Caco-2 (cell line): Measurements from ENCODE around the gene FAM135A. TPM values are rescaled to one million over a fixed set of nuclear protein-coding genes. Genes with fewer than 3 reads are reported as not detected.

Experiments
- BruUV-seq: library from RNA; stranded (reverse); fragments of 400-500 nt; replicated peaks from 2 replicates; lab custom pipeline; 2021; lab: Mats Ljungman, UMichigan
- CTCF ChIA-PET: fragments of 300-600 bp; sonication (Branson Sonifier 250); formaldehyde crosslinking; loops from one replicate; lab custom pipeline; 2022; ENCODE audit warnings: antibody characterized with exemption; lab: Charles Lee
- POLR2A ChIA-PET: fragments of 300-600 bp; sonication (Branson Sonifier 250); formaldehyde crosslinking; loops from one replicate; lab custom pipeline; 2022; ENCODE audit warnings: antibody characterized with exemption; lab: Charles Lee
- DNase-seq, 2 experiments: peaks; one replicate each; pipeline versions ENCODE4 v3.0.0 to v3.0.0-alpha.2; 2020 to 2022
- H3K27me3 ChIP-seq: replicated peaks from 2 replicates; pipeline ENCODE4 v1.6.0; 2011; ENCODE audit warnings: low read length; ENCODE audit not compliant: control insufficient read depth, insufficient read depth
- H3K36me3 ChIP-seq: 2 replicates; pipeline ENCODE4 v1.5.1; 2011; ENCODE audit warnings: low read length; ENCODE audit not compliant: control insufficient read depth, insufficient read depth
- H3K4me1 ChIP-seq: fragments of 250-450 bp; sonication (Bioruptor Pico); 2 replicates; pipeline ENCODE4 v1.5.1; 2020; ENCODE audit warnings: mild to moderate bottlenecking
- H3K4me3 ChIP-seq: 2 replicates; pipeline ENCODE4 v1.5.1; 2011; ENCODE audit warnings: low read depth, mild to moderate bottlenecking, control low read depth, low read length
- H3K9me3 ChIP-seq: fragments of 250-450 bp; sonication (Bioruptor Pico); 2 replicates; pipeline ENCODE4 v1.5.1; 2020; ENCODE audit warnings: mild to moderate bottlenecking, moderate library complexity
- H3K27ac Mint-ChIP-seq: one replicate; pipeline ENCODE4 v1.8.0; 2022; ENCODE audit warnings: mixed read lengths; ENCODE audit not compliant: unreplicated experiment
- H3K27me3 Mint-ChIP-seq: one replicate; pipeline ENCODE4 v1.8.0; 2022; ENCODE audit warnings: mixed read lengths; ENCODE audit not compliant: insufficient read depth, unreplicated experiment
- H3K36me3 Mint-ChIP-seq: one replicate; pipeline ENCODE4 v1.8.0; 2022; ENCODE audit warnings: mild to moderate bottlenecking, mixed read lengths; ENCODE audit not compliant: insufficient read depth, unreplicated experiment
- H3K4me1 Mint-ChIP-seq: one replicate; pipeline ENCODE4 v1.8.0; 2022; ENCODE audit warnings: low read depth, mixed read lengths; ENCODE audit not compliant: unreplicated experiment
- H3K4me3 Mint-ChIP-seq: one replicate; pipeline ENCODE4 v1.8.0; 2022; ENCODE audit warnings: mild to moderate bottlenecking, moderate library complexity, mixed read lengths; ENCODE audit not compliant: unreplicated experiment
- H3K9me3 Mint-ChIP-seq: one replicate; pipeline ENCODE4 v1.8.0; 2022; ENCODE audit warnings: mixed read lengths; ENCODE audit not compliant: unreplicated experiment
- CTCF ChIP-seq, 2 experiments: fragments of 200-600 bp in 1 of 2; IDR thresholded peaks; 1 replicate in 1 of 2; 2 replicates in 1 of 2; pipeline versions ENCODE4 v1.5.1 to v1.8.0; 2011 to 2022; ENCODE audit warnings: antibody characterized with exemption in 1 of 2, control low read depth in 1 of 2, inconsistent platforms in 1 of 2, low read depth in 1 of 2, low read length in 1 of 2, mild to moderate bottlenecking in 1 of 2, moderate library complexity in 1 of 2; ENCODE audit not compliant: insufficient read depth in 1 of 2, severe bottlenecking in 1 of 2, unreplicated experiment in 1 of 2
- intact Hi-C: fragments of 100-400 bp; cut with micrococcal nuclease; formaldehyde crosslinking; loops from one replicate; pipeline ENCODE4 v1.10.0; 2022; ENCODE audit not compliant: unreplicated experiment
- total RNA-seq: library from RNA; stranded (reverse); gene quantifications from 2 replicates; pipeline ENCODE4 v1.2.3, GENCODE V29; 2022

FAM135A gene
- total RNA-seq, 1 experiment from 2014 or later: 18.7 TPM

DNA sequence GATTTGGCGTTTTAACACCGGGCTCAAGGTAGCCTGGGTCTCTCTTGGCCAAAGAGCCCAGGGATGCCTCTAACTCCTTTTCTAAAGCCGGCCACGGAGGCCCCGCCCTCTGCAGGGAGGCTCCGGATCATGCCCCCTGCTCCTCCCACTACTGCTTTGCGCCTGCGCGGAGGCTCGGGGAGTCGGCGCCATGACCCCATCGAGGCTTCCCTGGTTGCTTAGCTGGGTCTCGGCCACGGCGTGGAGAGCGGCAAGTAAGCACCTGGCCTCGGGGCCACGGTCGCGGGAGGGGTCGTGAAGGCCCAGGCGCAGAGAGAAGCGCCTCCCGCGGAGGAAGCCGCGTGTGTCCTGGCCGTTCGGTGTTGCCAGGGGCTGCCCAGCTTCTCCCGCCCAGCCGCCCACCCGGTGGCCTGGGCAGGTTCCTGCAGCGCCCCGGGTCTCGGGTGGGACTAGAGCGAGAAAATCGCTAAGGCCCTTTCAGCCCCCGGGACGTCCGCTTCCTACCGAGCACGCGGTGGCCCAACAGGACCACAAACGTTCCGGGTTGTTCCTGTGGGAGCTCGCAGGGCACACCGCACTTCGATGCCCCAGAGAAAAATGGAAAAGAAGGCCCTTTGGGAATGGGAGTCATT lies 153.6 kb downstream of the FAM135A start, which contains the start of gene SDHAF4:
Gene SDHAF4 (plus strand): TSS at position 180 of the 632 bp plus-strand sequence. CDS start 11 bp downstream, at position 191.
- no peaks in the 10 kb centered on the region for H3K4me1 Mint-ChIP-seq
- CTCF ChIA-PET: interaction anchor here (0.9 to 1.1 kb wide), 4 partner anchors 19 to 389 kb away, joined by 3 to 5 read pairs (median 4); no protein-coding TSS in a partner anchor
- peaks cover 14% of the 10 kb centered on the region for H3K36me3 Mint-ChIP-seq

GRCh38 chr6:70574643-70575042 lies 161.3 kb downstream of the FAM135A start:
- no peaks in the 10 kb centered on the region for H3K27me3 Mint-ChIP-seq
- H3K27ac Mint-ChIP-seq: peak overlapping the region; percentile 23
- no peak for DNase-seq
- H3K9me3 Mint-ChIP-seq: no peaks in the 10 kb centered on the region
- H3K36me3 Mint-ChIP-seq: peaks cover 3% of the 10 kb centered on the region
- ChIA-PET POLR2A (no interaction called here), CTCF (no interaction called here)
- BruUV-seq: no TSS peak
- no peaks in the 10 kb centered on the region for H3K9me3 ChIP-seq
- peaks cover 13% of the 10 kb centered on the region for H3K4me1 ChIP-seq
- no peaks in the 10 kb centered on the region for H3K27me3 ChIP-seq
- H3K36me3 ChIP-seq: no peaks in the 10 kb centered on the region
- H3K4me1 Mint-ChIP-seq: peaks cover 15% of the 10 kb centered on the region
- TF ChIP-seq CTCF (IDR thresholded peaks at IDR 0.05; ENCODE audit: insufficient read depth in 1 of 2, low read depth in 1 of 2, low read length in 1 of 2, severe bottlenecking in 1 of 2, unreplicated experiment in 1 of 2): no peak
- H3K4me3 Mint-ChIP-seq: no peak overlapping the region
- intact Hi-C loops: no loop called here
- no peak overlapping the region for H3K4me3 ChIP-seq

More for the DNA sequence above, 153.6 kb downstream of the FAM135A start, which contains the start of gene SDHAF4:
- Histone ChIP-seq H3K9me3 (no peaks in the 10 kb centered on the region), H3K4me3 (peak within 1 kb of the TSS; percentile 90), H3K4me1 (peaks cover 8% of the 10 kb centered on the region; the same call in 1 of the 2 replicates), H3K36me3 (no peaks in the 10 kb centered on the region), H3K27me3 (no peaks in the 10 kb centered on the region)
- POLR2A ChIA-PET: interaction anchor here (1.5 to 1.9 kb wide), 3 partner anchors 10 to 101 kb away, joined by 3 to 13 read pairs (median 5); partner anchors contain the start of gene SMAP1
- DNase-seq: peak; percentile 94 to 96
- intact Hi-C loops: loop anchor here (1.0 to 2.0 kb wide), 2 partner anchors 102 to 119 kb away; no protein-coding TSS in a partner anchor
- TF ChIP-seq CTCF (IDR thresholded peaks at IDR 0.05; ENCODE audit: insufficient read depth in 1 of 2, low read depth in 1 of 2, low read length in 1 of 2, severe bottlenecking in 1 of 2, unreplicated experiment in 1 of 2): no peak
- Mint-ChIP-seq H3K27ac (peak within 1 kb of the TSS; percentile 75), H3K9me3 (no peaks in the 10 kb centered on the region), H3K4me3 (peak within 1 kb of the TSS; percentile 84), H3K27me3 (no peaks in the 10 kb centered on the region)
- no TSS peak for BruUV-seq

DNA sequence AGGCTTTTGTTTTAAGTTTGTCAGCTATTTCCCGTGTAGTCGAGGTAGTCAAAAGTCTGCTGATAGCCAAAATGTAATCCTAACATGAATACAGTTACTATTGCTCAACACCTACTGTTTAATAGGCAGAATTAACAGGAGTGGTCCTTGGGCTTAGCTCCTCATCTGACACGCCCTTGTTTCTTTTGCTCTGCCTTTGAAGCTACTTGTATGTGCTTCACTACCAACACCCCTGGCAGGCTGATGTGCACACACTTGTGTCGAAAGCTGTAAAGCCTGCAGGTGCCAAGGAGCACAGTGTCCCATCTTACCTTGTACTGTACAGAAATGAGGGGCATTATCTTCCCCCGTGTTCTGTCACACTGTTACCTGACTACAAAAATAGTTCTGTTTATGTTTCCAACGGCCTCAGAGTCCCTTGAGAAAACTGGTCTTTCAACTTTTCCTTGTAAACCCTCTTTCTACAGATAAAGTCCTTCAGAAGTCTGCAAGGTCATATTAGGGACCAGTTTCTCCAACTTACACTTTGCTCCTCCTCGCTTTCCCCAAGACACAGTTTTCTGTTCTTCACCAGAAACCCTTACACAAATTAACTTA lies 162.7 kb downstream of the FAM135A start:
- Histone ChIP-seq H3K27me3 (no peaks in the 10 kb centered on the region), H3K36me3 (no peaks in the 10 kb centered on the region), H3K9me3 (no peaks in the 10 kb centered on the region), H3K4me3 (no peak overlapping the region), H3K4me1 (peaks cover 13% of the 10 kb centered on the region)
- intact Hi-C loops: no loop called here
- ChIA-PET POLR2A (interaction anchor here (0.9 to 1.2 kb wide), 2 partner anchors 9 to 163 kb away, joined by 3 to 4 read pairs; partner anchors contain the start of genes FAM135A and SDHAF4), CTCF (no interaction called here)
- Mint-ChIP-seq H3K4me1 (peaks cover 15% of the 10 kb centered on the region), H3K27ac (peak overlapping the region; percentile 23), H3K4me3 (peak overlapping the region; percentile 52), H3K27me3 (no peaks in the 10 kb centered on the region), H3K36me3 (no peaks in the 10 kb centered on the region), H3K9me3 (no peaks in the 10 kb centered on the region)
- no peak for TF ChIP-seq CTCF (IDR thresholded peaks at IDR 0.05; ENCODE audit: insufficient read depth in 1 of 2, low read depth in 1 of 2, low read length in 1 of 2, severe bottlenecking in 1 of 2, unreplicated experiment in 1 of 2)
- DNase-seq: peak in 1 of 2 experiments; percentile 29
- no TSS peak for BruUV-seq
